ENCODE data around the gene L3MBTL2.

DNA sequence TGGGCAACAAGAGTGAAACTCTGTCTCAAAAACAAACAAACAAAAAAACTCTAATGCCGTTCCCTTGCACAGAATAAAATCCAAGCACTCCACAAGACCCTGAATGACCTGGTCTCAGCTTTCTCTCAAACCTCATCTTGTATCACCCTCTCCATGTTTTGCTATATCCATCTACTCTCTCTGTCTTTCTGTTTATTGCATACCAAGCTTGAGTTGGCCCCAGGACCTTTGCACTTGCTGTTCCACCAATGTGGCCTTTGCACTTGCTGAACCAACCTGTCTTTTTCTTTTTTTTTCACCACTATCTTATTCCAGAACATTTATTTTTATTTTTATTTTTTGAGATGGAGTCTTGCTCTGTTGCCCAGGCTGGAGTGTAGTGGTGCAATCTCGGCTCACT is 2.0 kb upstream of the L3MBTL2 start:
- TF ChIP-seq ZBTB8A (tag by site-specific recombination; IDR thresholded peaks at IDR 0.05) (no peak), ZNF274 (IDR thresholded peaks at IDR 0.05; ENCODE audit: low read length) (no peak), ZNF274 (tag by site-specific recombination; IDR thresholded peaks at IDR 0.05; ENCODE audit: borderline replicate concordance) (no peak), ZNF350 (tag by site-specific recombination; IDR thresholded peaks at IDR 0.05) (no peak), ZNF2 (tag by site-specific recombination; IDR thresholded peaks at IDR 0.05) (no peak), ZNF174 (tag by site-specific recombination; IDR thresholded peaks at IDR 0.05) (no peak), MEIS1 (CRISPR knock-in tag; IDR thresholded peaks at IDR 0.05; ENCODE audit: borderline replicate concordance) (no peak), KLF10 (tag by site-specific recombination; IDR thresholded peaks at IDR 0.05) (no peak), ZNF112 (tag by site-specific recombination; IDR thresholded peaks at IDR 0.05) (no peak), RBAK (tag by site-specific recombination; IDR thresholded peaks at IDR 0.05) (no peak), TCF7L2 (IDR thresholded peaks at IDR 0.05; ENCODE audit: borderline replicate concordance, low read depth, low read length) (no peak)
- TF ChIP-seq, protein P1, sequence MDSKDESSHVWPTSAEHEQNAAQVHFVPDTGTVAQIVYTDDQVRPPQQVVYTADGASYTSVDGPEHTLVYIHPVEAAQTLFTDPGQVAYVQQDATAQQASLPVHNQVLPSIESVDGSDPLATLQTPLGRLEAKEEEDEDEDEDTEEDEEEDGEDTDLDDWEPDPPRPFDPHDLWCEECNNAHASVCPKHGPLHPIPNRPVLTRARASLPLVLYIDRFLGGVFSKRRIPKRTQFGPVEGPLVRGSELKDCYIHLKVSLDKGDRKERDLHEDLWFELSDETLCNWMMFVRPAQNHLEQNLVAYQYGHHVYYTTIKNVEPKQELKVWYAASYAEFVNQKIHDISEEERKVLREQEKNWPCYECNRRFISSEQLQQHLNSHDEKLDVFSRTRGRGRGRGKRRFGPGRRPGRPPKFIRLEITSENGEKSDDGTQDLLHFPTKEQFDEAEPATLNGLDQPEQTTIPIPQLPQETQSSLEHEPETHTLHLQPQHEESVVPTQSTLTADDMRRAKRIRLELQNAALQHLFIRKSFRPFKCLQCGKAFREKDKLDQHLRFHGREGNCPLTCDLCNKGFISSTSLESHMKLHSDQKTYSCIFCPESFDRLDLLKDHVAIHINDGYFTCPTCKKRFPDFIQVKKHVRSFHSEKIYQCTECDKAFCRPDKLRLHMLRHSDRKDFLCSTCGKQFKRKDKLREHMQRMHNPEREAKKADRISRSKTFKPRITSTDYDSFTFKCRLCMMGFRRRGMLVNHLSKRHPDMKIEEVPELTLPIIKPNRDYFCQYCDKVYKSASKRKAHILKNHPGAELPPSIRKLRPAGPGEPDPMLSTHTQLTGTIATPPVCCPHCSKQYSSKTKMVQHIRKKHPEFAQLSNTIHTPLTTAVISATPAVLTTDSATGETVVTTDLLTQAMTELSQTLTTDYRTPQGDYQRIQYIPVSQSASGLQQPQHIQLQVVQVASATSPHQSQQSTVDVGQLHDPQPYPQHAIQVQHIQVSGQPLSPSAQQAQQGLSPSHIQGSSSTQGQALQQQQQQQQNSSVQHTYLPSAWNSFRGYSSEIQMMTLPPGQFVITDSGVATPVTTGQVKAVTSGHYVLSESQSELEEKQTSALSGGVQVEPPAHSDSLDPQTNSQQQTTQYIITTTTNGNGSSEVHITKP (tag by site-specific recombination; IDR thresholded peaks at IDR 0.05) = no peak
- TF ChIP-seq, protein P2, sequence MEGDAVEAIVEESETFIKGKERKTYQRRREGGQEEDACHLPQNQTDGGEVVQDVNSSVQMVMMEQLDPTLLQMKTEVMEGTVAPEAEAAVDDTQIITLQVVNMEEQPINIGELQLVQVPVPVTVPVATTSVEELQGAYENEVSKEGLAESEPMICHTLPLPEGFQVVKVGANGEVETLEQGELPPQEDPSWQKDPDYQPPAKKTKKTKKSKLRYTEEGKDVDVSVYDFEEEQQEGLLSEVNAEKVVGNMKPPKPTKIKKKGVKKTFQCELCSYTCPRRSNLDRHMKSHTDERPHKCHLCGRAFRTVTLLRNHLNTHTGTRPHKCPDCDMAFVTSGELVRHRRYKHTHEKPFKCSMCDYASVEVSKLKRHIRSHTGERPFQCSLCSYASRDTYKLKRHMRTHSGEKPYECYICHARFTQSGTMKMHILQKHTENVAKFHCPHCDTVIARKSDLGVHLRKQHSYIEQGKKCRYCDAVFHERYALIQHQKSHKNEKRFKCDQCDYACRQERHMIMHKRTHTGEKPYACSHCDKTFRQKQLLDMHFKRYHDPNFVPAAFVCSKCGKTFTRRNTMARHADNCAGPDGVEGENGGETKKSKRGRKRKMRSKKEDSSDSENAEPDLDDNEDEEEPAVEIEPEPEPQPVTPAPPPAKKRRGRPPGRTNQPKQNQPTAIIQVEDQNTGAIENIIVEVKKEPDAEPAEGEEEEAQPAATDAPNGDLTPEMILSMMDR (tag by site-specific recombination; IDR thresholded peaks at IDR 0.05) = no peak
